Measurements from ENCODE around the gene KRT73. TPM values are rescaled to one million over a fixed set of nuclear protein-coding genes. Genes with fewer than 3 reads are reported as not detected.
A peak's percentile ranks its signal among the peaks of the same experiment; 100 is the strongest.

KRT73 gene
- total and polyA plus RNA-seq, 4 donors: not detected

DNA sequence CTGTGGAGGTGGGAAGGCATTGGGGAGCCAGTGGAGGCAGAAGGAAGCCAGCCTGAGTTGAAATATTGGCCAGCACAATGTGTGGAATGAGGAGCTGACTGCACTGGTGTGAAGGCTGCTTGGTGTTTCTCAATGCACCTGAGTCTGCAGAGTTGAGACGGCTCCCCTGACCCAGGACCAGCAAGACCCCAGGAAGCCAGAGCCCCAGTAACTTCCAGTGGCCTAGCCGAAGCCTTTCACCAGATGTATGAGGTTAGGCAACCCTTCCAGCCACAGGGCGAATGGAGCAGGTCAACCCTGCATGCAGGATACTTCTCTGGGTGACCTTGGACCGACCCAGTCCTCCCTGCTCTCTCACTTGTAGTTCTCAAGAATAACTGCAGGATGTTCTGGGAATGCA lies 12.9 kb upstream of the KRT73 start:
- DNase-seq (ENCODE audit: low spot score): peak; percentile 19
- no peaks in the 10 kb centered on the region for H3K4me1 ChIP-seq (ENCODE audit: control insufficient read depth in 4 of 4, insufficient read depth in 4 of 4, low read length in 3 of 4)
- 55% methylated on average over 4 of the region's 4 CpGs for WGBS
- no peak for TF ChIP-seq FOXA2 (IDR thresholded peaks at IDR 0.05)
- TF ChIP-seq YY1 (IDR thresholded peaks at IDR 0.05): no peak
- TF ChIP-seq HNF4G (IDR thresholded peaks at IDR 0.05): no peak
- TF ChIP-seq, protein P1, sequence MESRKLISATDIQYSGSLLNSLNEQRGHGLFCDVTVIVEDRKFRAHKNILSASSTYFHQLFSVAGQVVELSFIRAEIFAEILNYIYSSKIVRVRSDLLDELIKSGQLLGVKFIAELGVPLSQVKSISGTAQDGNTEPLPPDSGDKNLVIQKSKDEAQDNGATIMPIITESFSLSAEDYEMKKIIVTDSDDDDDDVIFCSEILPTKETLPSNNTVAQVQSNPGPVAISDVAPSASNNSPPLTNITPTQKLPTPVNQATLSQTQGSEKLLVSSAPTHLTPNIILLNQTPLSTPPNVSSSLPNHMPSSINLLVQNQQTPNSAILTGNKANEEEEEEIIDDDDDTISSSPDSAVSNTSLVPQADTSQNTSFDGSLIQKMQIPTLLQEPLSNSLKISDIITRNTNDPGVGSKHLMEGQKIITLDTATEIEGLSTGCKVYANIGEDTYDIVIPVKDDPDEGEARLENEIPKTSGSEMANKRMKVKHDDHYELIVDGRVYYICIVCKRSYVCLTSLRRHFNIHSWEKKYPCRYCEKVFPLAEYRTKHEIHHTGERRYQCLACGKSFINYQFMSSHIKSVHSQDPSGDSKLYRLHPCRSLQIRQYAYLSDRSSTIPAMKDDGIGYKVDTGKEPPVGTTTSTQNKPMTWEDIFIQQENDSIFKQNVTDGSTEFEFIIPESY (IDR thresholded peaks at IDR 0.05): no peak
- TF ChIP-seq, protein P2, sequence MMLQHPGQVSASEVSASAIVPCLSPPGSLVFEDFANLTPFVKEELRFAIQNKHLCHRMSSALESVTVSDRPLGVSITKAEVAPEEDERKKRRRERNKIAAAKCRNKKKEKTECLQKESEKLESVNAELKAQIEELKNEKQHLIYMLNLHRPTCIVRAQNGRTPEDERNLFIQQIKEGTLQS (IDR thresholded peaks at IDR 0.05): no peak
- TF ChIP-seq GABPA (IDR thresholded peaks at IDR 0.05 in 1 of 2, conservative IDR thresholded peaks at IDR 0.05 in 1 of 2): no peak
- no peak for TF ChIP-seq FOXA1 (IDR thresholded peaks at IDR 0.05)
- TF ChIP-seq RXRA (IDR thresholded peaks at IDR 0.05): no peak
- no peak for TF ChIP-seq TAF1 (conservative IDR thresholded peaks at IDR 0.05)
- TF ChIP-seq, protein P3, sequence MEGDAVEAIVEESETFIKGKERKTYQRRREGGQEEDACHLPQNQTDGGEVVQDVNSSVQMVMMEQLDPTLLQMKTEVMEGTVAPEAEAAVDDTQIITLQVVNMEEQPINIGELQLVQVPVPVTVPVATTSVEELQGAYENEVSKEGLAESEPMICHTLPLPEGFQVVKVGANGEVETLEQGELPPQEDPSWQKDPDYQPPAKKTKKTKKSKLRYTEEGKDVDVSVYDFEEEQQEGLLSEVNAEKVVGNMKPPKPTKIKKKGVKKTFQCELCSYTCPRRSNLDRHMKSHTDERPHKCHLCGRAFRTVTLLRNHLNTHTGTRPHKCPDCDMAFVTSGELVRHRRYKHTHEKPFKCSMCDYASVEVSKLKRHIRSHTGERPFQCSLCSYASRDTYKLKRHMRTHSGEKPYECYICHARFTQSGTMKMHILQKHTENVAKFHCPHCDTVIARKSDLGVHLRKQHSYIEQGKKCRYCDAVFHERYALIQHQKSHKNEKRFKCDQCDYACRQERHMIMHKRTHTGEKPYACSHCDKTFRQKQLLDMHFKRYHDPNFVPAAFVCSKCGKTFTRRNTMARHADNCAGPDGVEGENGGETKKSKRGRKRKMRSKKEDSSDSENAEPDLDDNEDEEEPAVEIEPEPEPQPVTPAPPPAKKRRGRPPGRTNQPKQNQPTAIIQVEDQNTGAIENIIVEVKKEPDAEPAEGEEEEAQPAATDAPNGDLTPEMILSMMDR (IDR thresholded peaks at IDR 0.05; ENCODE audit: low read depth, low read length, missing input control): no peak
- TF ChIP-seq, protein P4, sequence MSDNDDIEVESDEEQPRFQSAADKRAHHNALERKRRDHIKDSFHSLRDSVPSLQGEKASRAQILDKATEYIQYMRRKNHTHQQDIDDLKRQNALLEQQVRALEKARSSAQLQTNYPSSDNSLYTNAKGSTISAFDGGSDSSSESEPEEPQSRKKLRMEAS (IDR thresholded peaks at IDR 0.05): no peak
- no peak for TF ChIP-seq NR2F2 (IDR thresholded peaks at IDR 0.05)
- TF ChIP-seq SP1 (IDR thresholded peaks at IDR 0.05): no peak
- no peak for TF ChIP-seq EGR1 (IDR thresholded peaks at IDR 0.05; ENCODE audit: low read depth in 2 of 2)
- no peak overlapping the region for H3K4me3 ChIP-seq (ENCODE audit: low read depth in 1 of 3, low read length in 3 of 3)
- H3K27me3 ChIP-seq (ENCODE audit: control insufficient read depth in 4 of 4, insufficient read depth in 4 of 4, low read length in 3 of 4): peaks cover 0 to 3% (median 0%) of the 10 kb centered on the region in 4 donors
- no peak overlapping the region for H3K27ac ChIP-seq (ENCODE audit: low read depth in 1 of 2, low read length in 2 of 2)
- H3K9me3 ChIP-seq (ENCODE audit: control insufficient read depth in 4 of 4, low read length in 3 of 4): no peaks in the 10 kb centered on the region
- no peak overlapping the region for H3K9ac ChIP-seq (ENCODE audit: low read depth in 1 of 2, low read length in 2 of 2)
- no peaks in the 10 kb centered on the region for H3K36me3 ChIP-seq (ENCODE audit: control insufficient read depth in 4 of 4, insufficient read depth in 3 of 4, low read depth in 1 of 4, low read length in 3 of 4)

DNA sequence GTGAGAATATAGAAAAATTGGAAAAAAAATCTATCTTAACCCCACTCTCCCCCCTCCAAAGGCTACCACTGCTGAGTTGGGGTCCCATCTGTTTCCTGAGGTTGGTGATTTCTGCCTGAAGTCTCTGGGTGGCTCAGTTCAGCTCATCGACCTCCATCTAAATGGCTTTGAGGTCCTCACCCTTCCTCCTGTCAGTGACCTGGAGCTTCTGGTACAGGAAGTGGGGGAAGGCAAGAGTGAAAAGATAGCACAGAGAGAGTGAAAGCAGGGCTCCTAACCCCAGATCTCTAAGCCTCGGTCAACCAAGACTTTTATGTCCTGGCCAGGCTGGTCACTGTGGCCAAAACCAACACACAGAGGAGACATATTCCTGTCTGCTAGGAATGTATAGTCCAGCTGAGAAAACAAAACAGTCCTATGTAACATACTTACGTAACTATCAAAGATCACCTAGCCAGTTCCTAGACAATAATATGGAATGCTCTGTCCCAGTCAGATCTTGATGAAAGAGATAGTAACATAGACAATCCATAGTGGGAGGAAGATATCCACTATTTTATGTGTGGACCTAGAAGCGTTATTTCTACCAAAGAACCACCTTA lies 12.3 kb upstream of the KRT73 start:
- no peaks in the 10 kb centered on the region for H3K4me1 ChIP-seq (ENCODE audit: control insufficient read depth in 4 of 4, insufficient read depth in 4 of 4, low read length in 3 of 4)
- H3K27me3 ChIP-seq (ENCODE audit: control insufficient read depth in 4 of 4, insufficient read depth in 4 of 4, low read length in 3 of 4): peaks cover 0 to 4% (median 0%) of the 10 kb centered on the region in 4 donors
- DNase-seq (ENCODE audit: low spot score): no peak
- TF ChIP-seq HNF4A (conservative IDR thresholded peaks at IDR 0.05) (no peak), RXRA (IDR thresholded peaks at IDR 0.05) (no peak), FOXA1 (IDR thresholded peaks at IDR 0.05) (no peak), YY1 (IDR thresholded peaks at IDR 0.05) (no peak), SP1 (IDR thresholded peaks at IDR 0.05) (no peak), FOXA2 (IDR thresholded peaks at IDR 0.05) (no peak), JUND (IDR thresholded peaks at IDR 0.05) (no peak), EGR1 (IDR thresholded peaks at IDR 0.05; ENCODE audit: low read depth in 2 of 2) (no peak)
- TF ChIP-seq, protein P3 (IDR thresholded peaks at IDR 0.05; ENCODE audit: low read depth, low read length, missing input control): no peak
- TF ChIP-seq, protein P1 (IDR thresholded peaks at IDR 0.05): no peak
- TF ChIP-seq, protein P2 (IDR thresholded peaks at IDR 0.05): no peak
- H3K36me3 ChIP-seq (ENCODE audit: control insufficient read depth in 4 of 4, insufficient read depth in 3 of 4, low read depth in 1 of 4, low read length in 3 of 4): no peaks in the 10 kb centered on the region
- no peak overlapping the region for H3K27ac ChIP-seq (ENCODE audit: low read depth in 1 of 2, low read length in 2 of 2)
- no peak overlapping the region for H3K9ac ChIP-seq (ENCODE audit: low read depth in 1 of 2, low read length in 2 of 2)
- WGBS: 73% methylated on average over 4 of the region's 4 CpGs
- no peak overlapping the region for H3K4me3 ChIP-seq (ENCODE audit: low read depth in 1 of 3, low read length in 3 of 3)
- no peaks in the 10 kb centered on the region for H3K9me3 ChIP-seq (ENCODE audit: control insufficient read depth in 4 of 4, low read length in 3 of 4)
